GM18909 (cell line): ENCODE results near the gene TOPBP1.

ENCODE experiments used
- ATAC-seq: cut with Tn5 transposase; IDR thresholded peaks from one replicate; pipeline ENCODE4 v1.9.1; 2021; ENCODE audit warnings: mild to moderate bottlenecking; ENCODE audit not compliant: unreplicated experiment, poor library complexity

TOPBP1 gene

DNA sequence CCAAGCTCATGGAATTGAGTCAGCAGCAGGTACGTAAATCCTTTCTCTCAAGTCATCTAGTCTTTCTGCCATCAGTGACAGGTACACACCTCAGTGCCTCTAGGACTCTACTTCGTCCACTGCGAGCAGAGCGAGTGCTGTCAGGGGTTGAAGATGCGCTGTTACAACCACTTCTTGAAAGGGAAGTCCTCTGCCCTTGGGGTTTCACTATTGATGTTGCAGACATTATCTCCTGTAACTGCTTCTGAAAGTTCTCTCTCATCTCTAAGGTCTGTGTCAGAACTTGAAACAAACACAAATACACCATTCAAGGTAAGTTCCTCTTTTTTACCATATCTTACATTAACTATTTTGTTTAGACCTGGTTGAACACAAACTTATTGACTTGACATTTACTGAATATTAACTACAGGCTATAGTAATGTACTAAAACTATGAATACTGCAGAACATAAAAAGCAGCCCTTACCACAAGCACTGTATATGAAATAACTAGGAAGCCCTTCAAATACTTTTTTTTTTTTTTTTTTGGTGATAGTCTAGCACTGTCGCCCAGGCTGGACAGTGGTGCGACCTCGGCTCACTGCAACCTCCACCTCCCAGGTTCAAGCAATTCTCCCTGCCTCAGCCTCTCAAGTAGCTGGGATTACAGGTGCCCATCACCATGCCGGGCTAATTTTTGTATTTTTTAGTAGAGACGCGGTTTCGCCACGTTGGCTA, 41.5 kb downstream of the TOPBP1 start:
- peak; percentile 99 for ATAC-seq

- ATAC-seq = no peak
These were observed 50.2 kb downstream of the TOPBP1 start for GRCh38 chr3:133611534-133611933.

- no peak for ATAC-seq
These were observed 51.7 kb downstream of the TOPBP1 start for GRCh38 chr3:133610031-133610430.

GRCh38 chr3:133608388-133608787, 53.4 kb downstream of the TOPBP1 start:
- no peak for ATAC-seq

- ATAC-seq = no peak
These were observed 53.9 kb downstream of the TOPBP1 start for GRCh38 chr3:133607816-133608215.

- ATAC-seq = no peak
These were observed 54.8 kb downstream of the TOPBP1 start for GRCh38 chr3:133606902-133607301.

DNA sequence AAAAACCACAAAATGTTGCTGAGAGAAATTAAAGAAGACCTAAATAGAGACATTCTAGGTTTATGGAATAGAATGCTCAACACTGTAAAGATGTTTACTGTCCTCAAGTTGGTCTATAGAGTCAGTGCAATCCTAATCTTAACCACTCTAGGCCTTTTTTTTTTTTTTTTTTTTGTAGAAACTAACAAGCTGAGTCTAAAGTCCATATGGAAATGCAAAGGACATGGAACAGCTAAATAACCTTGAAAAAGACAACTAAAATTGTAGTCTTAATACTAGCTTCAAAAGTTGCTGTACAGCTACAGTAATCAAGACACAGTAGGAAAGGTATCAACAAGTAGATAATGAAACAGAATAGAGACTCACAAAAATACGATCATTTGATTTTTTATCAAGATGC, 55.4 kb downstream of the TOPBP1 start:
- no peak for ATAC-seq

- ATAC-seq = no peak
These were observed 61.1 kb downstream of the TOPBP1 start for GRCh38 chr3:133600572-133601081.

GRCh38 chr3:133599280-133599679, 62.5 kb downstream of the TOPBP1 start:
- no peak for ATAC-seq

- ATAC-seq = no peak
These were observed 63.3 kb downstream of the TOPBP1 start for GRCh38 chr3:133598405-133598804.

DNA sequence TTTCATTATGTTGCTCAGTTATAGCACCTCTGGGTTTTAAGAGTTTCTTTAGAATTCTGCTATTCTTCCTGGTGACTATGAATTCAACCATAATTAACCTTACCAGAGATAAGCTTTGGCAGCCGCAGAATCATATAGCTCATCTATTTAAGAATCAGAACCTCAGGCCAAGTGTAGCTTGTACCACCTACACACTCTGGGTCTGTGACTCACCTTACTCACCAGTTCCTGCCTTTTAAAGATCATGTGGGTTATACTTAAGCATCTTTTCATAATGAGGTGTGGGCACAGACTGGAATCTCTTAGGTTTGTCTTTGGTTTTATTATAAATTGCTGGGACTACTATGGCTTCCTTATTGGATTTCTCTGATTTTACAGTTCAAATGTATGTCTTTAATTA, 66.4 kb downstream of the TOPBP1 start:
- no peak for ATAC-seq

- ATAC-seq = no peak
These were observed 68.5 kb downstream of the TOPBP1 start for GRCh38 chr3:133593243-133593642.

DNA sequence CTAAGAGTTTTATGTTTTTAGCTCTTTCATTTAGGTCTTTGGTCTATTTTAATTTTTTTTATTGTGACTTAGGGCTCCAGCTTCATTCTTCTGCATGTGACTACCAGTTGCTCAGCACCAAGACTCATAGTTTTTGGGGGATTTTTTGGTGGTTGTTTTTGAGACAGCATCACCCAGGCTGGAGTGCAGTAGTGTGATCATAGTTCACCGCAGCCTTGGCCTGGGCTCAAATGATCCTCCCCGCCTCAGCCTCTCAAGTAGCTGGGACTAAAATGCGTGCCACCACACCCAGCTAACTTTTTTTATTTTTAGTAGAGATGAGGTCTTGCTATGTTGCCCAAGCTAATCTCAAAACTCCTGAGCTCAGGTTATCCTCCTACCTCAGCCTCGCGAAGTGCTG, 68.9 kb downstream of the TOPBP1 start:
- no peak for ATAC-seq

DNA sequence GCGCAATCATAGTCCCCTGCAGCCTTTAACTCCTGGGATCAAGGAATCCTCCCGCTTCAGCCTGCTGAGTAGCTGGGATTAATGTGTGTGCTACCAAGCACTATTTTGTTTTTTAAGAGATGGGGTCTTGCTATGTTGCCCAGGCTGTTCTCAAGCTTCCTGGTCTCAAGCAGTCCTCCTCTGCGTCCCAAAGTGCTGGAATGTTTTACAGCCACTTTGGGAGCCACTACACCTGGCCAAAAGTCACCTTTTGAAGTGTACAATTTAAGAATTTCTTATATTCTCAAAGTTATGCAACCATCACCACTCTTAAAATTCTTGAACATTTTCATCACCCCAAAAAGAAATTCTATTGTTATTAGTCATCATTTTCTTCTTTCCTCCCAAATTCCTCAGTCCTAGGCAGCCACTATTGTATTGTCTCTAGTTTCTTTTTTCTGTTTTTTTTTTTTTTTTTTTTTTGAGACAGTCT, 70.4 kb downstream of the TOPBP1 start:
- no peak for ATAC-seq

DNA sequence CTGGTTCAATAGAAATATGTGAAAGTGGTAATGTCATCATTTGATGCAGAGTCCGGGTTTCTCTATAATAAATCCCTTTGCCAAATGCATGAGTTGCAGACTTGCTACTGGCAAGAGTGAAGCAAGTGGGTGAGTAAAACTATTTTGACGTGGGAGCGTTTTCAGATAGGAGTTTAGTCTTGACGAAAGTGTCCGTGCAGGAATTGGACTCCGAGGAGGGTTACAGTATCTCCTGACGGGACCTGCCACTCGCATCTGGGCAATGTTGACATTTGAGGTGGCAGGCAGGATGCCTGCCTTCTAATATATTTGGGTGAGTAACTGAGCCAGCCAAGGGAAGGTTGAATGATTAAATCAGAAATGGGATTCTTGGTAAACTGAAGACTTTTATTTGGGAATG, 72.2 kb downstream of the TOPBP1 start:
- no peak for ATAC-seq

- ATAC-seq = no peak
These were observed 72.8 kb downstream of the TOPBP1 start for GRCh38 chr3:133588784-133589465.

GRCh38 chr3:133588035-133588434, 73.7 kb downstream of the TOPBP1 start:
- ATAC-seq = no peak

GRCh38 chr3:133583396-133583795, 78.3 kb downstream of the TOPBP1 start:
- ATAC-seq = no peak

DNA sequence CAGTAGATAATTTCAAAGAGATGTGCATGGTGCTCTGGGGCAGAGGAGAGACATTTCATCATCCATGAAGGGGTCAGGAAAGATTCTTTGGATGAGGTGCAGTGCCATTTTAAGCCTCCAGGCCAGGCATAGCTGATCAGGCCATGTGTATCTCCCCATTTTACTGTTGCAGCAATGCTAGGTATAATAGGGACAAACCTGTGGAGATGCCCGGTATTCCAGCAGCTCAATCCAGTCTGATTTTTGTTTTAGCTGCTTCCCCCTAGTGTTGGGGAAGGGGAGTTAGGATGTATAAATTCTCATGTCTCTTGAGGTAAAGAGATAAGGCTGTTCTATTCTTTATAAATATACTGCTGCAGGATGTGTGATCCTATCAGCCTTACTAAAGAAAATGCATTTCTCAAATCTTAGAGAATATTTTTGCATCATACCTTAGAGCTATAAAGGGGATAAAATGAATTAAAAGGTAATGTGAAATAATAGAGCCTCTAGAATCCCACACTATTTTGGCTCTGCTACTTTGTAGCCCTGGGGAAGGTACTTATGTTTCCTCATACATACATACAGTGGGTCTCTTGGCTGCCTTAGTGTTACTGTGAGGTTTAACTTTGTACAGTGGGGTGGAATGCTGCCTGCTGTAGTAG, 83.1 kb downstream of the TOPBP1 start:
- ATAC-seq = no peak

- ATAC-seq = no peak
These were observed 85.6 kb downstream of the TOPBP1 start for GRCh38 chr3:133576169-133576568.

- no peak for ATAC-seq
These were observed 86.7 kb downstream of the TOPBP1 start for GRCh38 chr3:133575086-133575485.
